DOHH2 (cell line): ENCODE results near the gene AADACL2.

Experiments
- CTCF ChIP-seq: fragments of 200-600 bp; sonication (generic); IDR thresholded peaks from one replicate; pipeline ENCODE4 v1.5.1; 2014; ENCODE audit warnings: antibody characterized with exemption, mild to moderate bottlenecking, low read depth, low read length; ENCODE audit not compliant: poor library complexity, severe bottlenecking
- EZH2phosphoT487 ChIP-seq: fragments of 200-600 bp; sonication (generic); IDR thresholded peaks from 2 replicates; pipeline ENCODE4 v1.6.1; 2017; ENCODE audit warnings: borderline replicate concordance, mild to moderate bottlenecking, antibody characterized with exemption, low read length, moderate library complexity, mixed read lengths

- TF ChIP-seq CTCF, result no peak
- no peak for TF ChIP-seq EZH2phosphoT487
Observed at GRCh38 chr3:151688571-151688970, 45.2 kb upstream of the AADACL2 start.
